ENCODE measurements around the gene PRMT9.

PRMT9 gene

GRCh38 chr4:147714575-147715401 is 30.8 kb upstream of the PRMT9 start:
- no peak overlapping the region for H3K27ac ChIP-seq (ENCODE audit: extremely low read depth, low read depth, low read length)
- CTCF ChIA-PET, result no interaction called here
- POLR2A ChIA-PET, result no interaction called here
- no peaks in the 10 kb centered on the region for H3K9me3 ChIP-seq (ENCODE audit: control insufficient read depth, insufficient read depth, low read depth, low read length)
- no peak overlapping the region for H3K4me3 ChIP-seq (ENCODE audit: low read depth, low read length)
- H3K4me1 ChIP-seq (ENCODE audit: control insufficient read depth, insufficient read depth, low read length), result no peaks in the 10 kb centered on the region
- H3K36me3 ChIP-seq (ENCODE audit: control insufficient read depth in 2 of 2, insufficient read depth in 1 of 2, low read length in 2 of 2), result no peaks in the 10 kb centered on the region
- TF ChIP-seq ZNF140 (tag by site-specific recombination; IDR thresholded peaks at IDR 0.05) (peak; percentile 63; the same call in 1 of the 2 replicates), ZNF266 (tag by site-specific recombination; IDR thresholded peaks at IDR 0.05; ENCODE audit: low read depth) (0 out of 2 replicates have a peak, but pooled peaks have one; percentile 26), ZNF175 (tag by site-specific recombination; IDR thresholded peaks at IDR 0.05) (no peak), ZNF623 (tag by site-specific recombination; IDR thresholded peaks at IDR 0.05) (peak; percentile 29; the same call in 1 of the 2 replicates), TCF7L2 (IDR thresholded peaks at IDR 0.05; ENCODE audit: borderline replicate concordance, low read depth, low read length) (no peak), WT1 (tag by site-specific recombination; IDR thresholded peaks at IDR 0.05) (no peak), ZNF16 (tag by site-specific recombination; IDR thresholded peaks at IDR 0.05; ENCODE audit: low read depth) (no peak), OVOL3 (tag by site-specific recombination; IDR thresholded peaks at IDR 0.05) (no peak), ZNF518A (tag by site-specific recombination; conservative IDR thresholded peaks at IDR 0.05; ENCODE audit: low read depth) (peak; percentile 60; the same call in 1 of the 2 replicates), ZNF558 (tag by site-specific recombination; IDR thresholded peaks at IDR 0.05) (0 out of 2 replicates have a peak, but pooled peaks have one; percentile 29), ZNF426 (tag by site-specific recombination; IDR thresholded peaks at IDR 0.05) (peak; percentile 61), ZFP41 (tag by site-specific recombination; IDR thresholded peaks at IDR 0.05; ENCODE audit: borderline replicate concordance) (no peak), SCRT2 (tag by site-specific recombination; IDR thresholded peaks at IDR 0.05) (0 out of 2 replicates have a peak, but pooled peaks have one; percentile 9), ZNF654 (tag by site-specific recombination; IDR thresholded peaks at IDR 0.05; ENCODE audit: low read depth) (peak; percentile 12; the same call in 1 of the 2 replicates), KLF8 (tag by site-specific recombination; IDR thresholded peaks at IDR 0.05) (no peak), ZNF394 (tag by site-specific recombination; IDR thresholded peaks at IDR 0.05; ENCODE audit: borderline replicate concordance) (peak; percentile 76; the same call in 1 of the 2 replicates)
- TF ChIP-seq, protein P1, sequence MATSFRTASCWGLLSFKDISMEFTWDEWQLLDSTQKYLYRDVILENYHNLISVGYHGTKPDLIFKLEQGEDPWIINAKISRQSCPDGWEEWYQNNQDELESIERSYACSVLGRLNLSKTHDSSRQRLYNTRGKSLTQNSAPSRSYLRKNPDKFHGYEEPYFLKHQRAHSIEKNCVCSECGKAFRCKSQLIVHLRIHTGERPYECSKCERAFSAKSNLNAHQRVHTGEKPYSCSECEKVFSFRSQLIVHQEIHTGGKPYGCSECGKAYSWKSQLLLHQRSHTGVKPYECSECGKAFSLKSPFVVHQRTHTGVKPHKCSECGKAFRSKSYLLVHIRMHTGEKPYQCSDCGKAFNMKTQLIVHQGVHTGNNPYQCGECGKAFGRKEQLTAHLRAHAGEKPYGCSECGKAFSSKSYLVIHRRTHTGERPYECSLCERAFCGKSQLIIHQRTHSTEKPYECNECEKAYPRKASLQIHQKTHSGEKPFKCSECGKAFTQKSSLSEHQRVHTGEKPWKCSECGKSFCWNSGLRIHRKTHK (tag by site-specific recombination; IDR thresholded peaks at IDR 0.05), result no peak
- TF ChIP-seq, protein P2, sequence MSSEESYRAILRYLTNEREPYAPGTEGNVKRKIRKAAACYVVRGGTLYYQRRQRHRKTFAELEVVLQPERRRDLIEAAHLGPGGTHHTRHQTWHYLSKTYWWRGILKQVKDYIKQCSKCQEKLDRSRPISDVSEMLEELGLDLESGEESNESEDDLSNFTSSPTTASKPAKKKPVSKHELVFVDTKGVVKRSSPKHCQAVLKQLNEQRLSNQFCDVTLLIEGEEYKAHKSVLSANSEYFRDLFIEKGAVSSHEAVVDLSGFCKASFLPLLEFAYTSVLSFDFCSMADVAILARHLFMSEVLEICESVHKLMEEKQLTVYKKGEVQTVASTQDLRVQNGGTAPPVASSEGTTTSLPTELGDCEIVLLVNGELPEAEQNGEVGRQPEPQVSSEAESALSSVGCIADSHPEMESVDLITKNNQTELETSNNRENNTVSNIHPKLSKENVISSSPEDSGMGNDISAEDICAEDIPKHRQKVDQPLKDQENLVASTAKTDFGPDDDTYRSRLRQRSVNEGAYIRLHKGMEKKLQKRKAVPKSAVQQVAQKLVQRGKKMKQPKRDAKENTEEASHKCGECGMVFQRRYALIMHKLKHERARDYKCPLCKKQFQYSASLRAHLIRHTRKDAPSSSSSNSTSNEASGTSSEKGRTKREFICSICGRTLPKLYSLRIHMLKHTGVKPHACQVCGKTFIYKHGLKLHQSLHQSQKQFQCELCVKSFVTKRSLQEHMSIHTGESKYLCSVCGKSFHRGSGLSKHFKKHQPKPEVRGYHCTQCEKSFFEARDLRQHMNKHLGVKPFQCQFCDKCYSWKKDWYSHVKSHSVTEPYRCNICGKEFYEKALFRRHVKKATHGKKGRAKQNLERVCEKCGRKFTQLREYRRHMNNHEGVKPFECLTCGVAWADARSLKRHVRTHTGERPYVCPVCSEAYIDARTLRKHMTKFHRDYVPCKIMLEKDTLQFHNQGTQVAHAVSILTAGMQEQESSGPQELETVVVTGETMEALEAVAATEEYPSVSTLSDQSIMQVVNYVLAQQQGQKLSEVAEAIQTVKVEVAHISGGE (tag by site-specific recombination; conservative IDR thresholded peaks at IDR 0.05; ENCODE audit: low read depth), result 0 out of 2 replicates have a peak, but pooled peaks have one; percentile 42
